HG03354 (cell line): ENCODE data around the gene NDUFV3.
"Not testable (repeated sequence)": the region's sequence is repeated elsewhere in the genome, so short reads cannot be mapped to it uniquely, and the experiment has no call there.

ENCODE experiments used
- ATAC-seq: cut with Tn5 transposase; IDR thresholded peaks from one replicate; pipeline ENCODE4 v1.9.1; 2021; ENCODE audit warnings: mild to moderate bottlenecking; ENCODE audit not compliant: unreplicated experiment, poor library complexity, severe bottlenecking

The NDUFV3 gene

GRCh38 chr21:42931560-42932235 is 38.6 kb downstream of the NDUFV3 start:
- ATAC-seq = no peak

GRCh38 chr21:42932378-42933136 is 39.4 kb downstream of the NDUFV3 start:
- ATAC-seq = not testable (repeated sequence)

- not testable (repeated sequence) for ATAC-seq
These were observed 40.2 kb downstream of the NDUFV3 start for GRCh38 chr21:42933137-42933970.

GRCh38 chr21:42933973-42934372 is 40.9 kb downstream of the NDUFV3 start:
- not testable (repeated sequence) for ATAC-seq

- not testable (repeated sequence) for ATAC-seq
These were observed 43.3 kb downstream of the NDUFV3 start for GRCh38 chr21:42936360-42936759.

- ATAC-seq = not testable (repeated sequence)
These were observed 44.2 kb downstream of the NDUFV3 start for GRCh38 chr21:42937034-42937940.

- ATAC-seq = no peak
These were observed 45.0 kb downstream of the NDUFV3 start for GRCh38 chr21:42937960-42938605.

GRCh38 chr21:42938606-42938995 is 45.5 kb downstream of the NDUFV3 start:
- not testable (repeated sequence) for ATAC-seq

- ATAC-seq = no peak
These were observed 46.7 kb downstream of the NDUFV3 start for GRCh38 chr21:42939582-42940413.

- no peak for ATAC-seq
These were observed 48.6 kb downstream of the NDUFV3 start for GRCh38 chr21:42941696-42942085.

GRCh38 chr21:42942244-42942643 is 49.1 kb downstream of the NDUFV3 start:
- no peak for ATAC-seq

GRCh38 chr21:42949094-42949755 is 56.1 kb downstream of the NDUFV3 start:
- not testable (repeated sequence) for ATAC-seq

GRCh38 chr21:42951193-42951592 is 58.1 kb downstream of the NDUFV3 start:
- not testable (repeated sequence) for ATAC-seq

GRCh38 chr21:42956824-42957630 is 63.9 kb downstream of the NDUFV3 start:
- no peak for ATAC-seq

GRCh38 chr21:42958122-42958521 is 65.0 kb downstream of the NDUFV3 start:
- not testable (repeated sequence) for ATAC-seq

GRCh38 chr21:42959728-42960127 is 66.6 kb downstream of the NDUFV3 start:
- no peak for ATAC-seq
